HEK293 (cell line): ENCODE measurements around the gene LRRFIP1.

Experiments
- FEZF1 ChIP-seq: fragments of 450-650 bp; formaldehyde crosslinking; IDR thresholded peaks from 2 replicates; pipeline ENCODE4 v1.5.1; 2016; ENCODE audit warnings: missing biosample characterization, missing genetic modification characterization
- HOXC10 ChIP-seq: sonication (generic); formaldehyde crosslinking; IDR thresholded peaks from 2 replicates; pipeline ENCODE4 v1.8.1; 2023; ENCODE audit warnings: mild to moderate bottlenecking, missing genetic modification reagents
- HOXD13 ChIP-seq: sonication (generic); formaldehyde crosslinking; IDR thresholded peaks from 2 replicates; pipeline ENCODE4 v1.8.0; 2022; ENCODE audit warnings: missing genetic modification reagents, borderline replicate concordance
- IKZF3 ChIP-seq: fragments of 450-650 bp; IDR thresholded peaks from 2 replicates; pipeline ENCODE4 v1.5.0; 2018; ENCODE audit warnings: missing biosample characterization, mild to moderate bottlenecking, missing genetic modification characterization, moderate library complexity
- KLF1 ChIP-seq: fragments of 450-650 bp; formaldehyde crosslinking; IDR thresholded peaks from 2 replicates; pipeline ENCODE4 v1.5.1; 2016; ENCODE audit warnings: missing biosample characterization, missing genetic modification characterization
- KLF17 ChIP-seq: fragments of 450-650 bp; formaldehyde crosslinking; IDR thresholded peaks from 2 replicates; pipeline ENCODE4 v1.5.1; 2016; ENCODE audit warnings: missing biosample characterization, missing genetic modification characterization
- KLF9 ChIP-seq: fragments of 450-650 bp; formaldehyde crosslinking; IDR thresholded peaks from 2 replicates; pipeline ENCODE4 v1.5.1; 2016; ENCODE audit warnings: missing biosample characterization, missing genetic modification characterization, low read depth
- OSR2 ChIP-seq: fragments of 450-650 bp; formaldehyde crosslinking; IDR thresholded peaks from 2 replicates; pipeline ENCODE4 v1.5.1; 2016; ENCODE audit warnings: missing biosample characterization, missing genetic modification characterization
- PRDM6 ChIP-seq: fragments of 450-650 bp; formaldehyde crosslinking; IDR thresholded peaks from 2 replicates; pipeline ENCODE4 v1.5.1; 2017; ENCODE audit warnings: missing biosample characterization, missing genetic modification characterization
- SALL2 ChIP-seq: fragments of 450-650 bp; formaldehyde crosslinking; IDR thresholded peaks from 2 replicates; pipeline ENCODE4 v1.5.0; 2017; ENCODE audit warnings: missing biosample characterization, mild to moderate bottlenecking, missing genetic modification characterization, borderline replicate concordance
- SP7 ChIP-seq: fragments of 450-650 bp; formaldehyde crosslinking; IDR thresholded peaks from 2 replicates; pipeline ENCODE4 v1.5.1; 2016; ENCODE audit warnings: missing biosample characterization, missing genetic modification characterization
- TRIM28 ChIP-seq: IDR thresholded peaks from 2 replicates; pipeline ENCODE4 v1.6.1; 2011; ENCODE audit warnings: low read length, control low read depth, borderline replicate concordance
- YY2 ChIP-seq: fragments of 450-650 bp; formaldehyde crosslinking; IDR thresholded peaks from 2 replicates; pipeline ENCODE4 v1.5.1; 2016; ENCODE audit warnings: missing biosample characterization, missing genetic modification characterization
- ZBTB26 ChIP-seq: fragments of 450-650 bp; formaldehyde crosslinking; optimal IDR thresholded peaks from 2 replicates; pipeline ENCODE3; 2016; ENCODE audit warnings: missing biosample characterization, mild to moderate bottlenecking, missing genetic modification characterization
- ZBTB49 ChIP-seq: fragments of 450-650 bp; formaldehyde crosslinking; IDR thresholded peaks from 2 replicates; pipeline ENCODE4 v1.5.1; 2016; ENCODE audit warnings: missing biosample characterization, missing genetic modification characterization, low read depth
- ZFP41 ChIP-seq: fragments of 450-650 bp; formaldehyde crosslinking; IDR thresholded peaks from 2 replicates; pipeline ENCODE4 v1.5.1; 2016; ENCODE audit warnings: missing biosample characterization, missing genetic modification characterization, borderline replicate concordance
- ZIC2 ChIP-seq: fragments of 450-650 bp; formaldehyde crosslinking; IDR thresholded peaks from 2 replicates; pipeline ENCODE4 v1.5.1; 2016; ENCODE audit warnings: missing biosample characterization, missing genetic modification characterization
- ZNF112 ChIP-seq: fragments of 450-650 bp; formaldehyde crosslinking; IDR thresholded peaks from 2 replicates; pipeline ENCODE4 v1.5.0; 2017; ENCODE audit warnings: missing biosample characterization, missing genetic modification characterization
- ZNF114 ChIP-seq: fragments of 450-650 bp; formaldehyde crosslinking; IDR thresholded peaks from 2 replicates; pipeline ENCODE4 v1.5.0; 2017; ENCODE audit warnings: missing biosample characterization, missing genetic modification characterization
- ZNF121 ChIP-seq: fragments of 450-650 bp; formaldehyde crosslinking; IDR thresholded peaks from 2 replicates; pipeline ENCODE4 v1.5.1; 2016; ENCODE audit warnings: missing biosample characterization, missing genetic modification characterization
- ZNF211 ChIP-seq: fragments of 450-650 bp; formaldehyde crosslinking; IDR thresholded peaks from 2 replicates; pipeline ENCODE4 v1.5.1; 2016; ENCODE audit warnings: low read depth, missing biosample characterization, missing genetic modification characterization
- ZNF239 ChIP-seq: fragments of 450-650 bp; formaldehyde crosslinking; IDR thresholded peaks from 2 replicates; pipeline ENCODE4 v1.5.1; 2016; ENCODE audit warnings: missing biosample characterization, missing genetic modification characterization
- ZNF24 ChIP-seq: fragments of 450-650 bp; formaldehyde crosslinking; IDR thresholded peaks from 2 replicates; pipeline ENCODE4 v1.5.1; 2016; ENCODE audit warnings: missing biosample characterization, missing genetic modification characterization
- ZNF354C ChIP-seq: fragments of 450-650 bp; formaldehyde crosslinking; IDR thresholded peaks from 2 replicates; pipeline ENCODE4 v1.5.1; 2016; ENCODE audit warnings: missing biosample characterization, missing genetic modification characterization, low read depth, borderline replicate concordance
- ZNF423 ChIP-seq: fragments of 450-650 bp; formaldehyde crosslinking; IDR thresholded peaks from 2 replicates; pipeline ENCODE4 v1.5.1; 2016; ENCODE audit warnings: missing biosample characterization, missing genetic modification characterization
- ZNF501 ChIP-seq: fragments of 450-650 bp; formaldehyde crosslinking; IDR thresholded peaks from 2 replicates; pipeline ENCODE4 v1.5.1; 2016; ENCODE audit warnings: missing biosample characterization, missing genetic modification characterization
- ZNF529 ChIP-seq: fragments of 450-650 bp; formaldehyde crosslinking; IDR thresholded peaks from 2 replicates; pipeline ENCODE4 v1.5.1; 2017; ENCODE audit warnings: missing genetic modification characterization, missing biosample characterization; ENCODE audit not compliant: insufficient replicate concordance
- ZNF558 ChIP-seq: fragments of 450-650 bp; formaldehyde crosslinking; IDR thresholded peaks from 2 replicates; pipeline ENCODE4 v1.5.1; 2016; ENCODE audit warnings: missing biosample characterization, missing genetic modification characterization
- ZNF571 ChIP-seq: fragments of 450-650 bp; formaldehyde crosslinking; IDR thresholded peaks from 2 replicates; pipeline ENCODE4 v1.5.0; 2017; ENCODE audit warnings: missing biosample characterization, missing genetic modification characterization
- ZNF600 ChIP-seq: fragments of 450-650 bp; formaldehyde crosslinking; IDR thresholded peaks from 2 replicates; pipeline ENCODE4 v1.5.1; 2016; ENCODE audit warnings: missing biosample characterization, missing genetic modification characterization
- ZNF629 ChIP-seq: fragments of 450-650 bp; formaldehyde crosslinking; IDR thresholded peaks from 2 replicates; pipeline ENCODE4 v1.5.1; 2017; ENCODE audit warnings: missing biosample characterization, missing genetic modification characterization
- ZNF747 ChIP-seq: fragments of 450-650 bp; formaldehyde crosslinking; IDR thresholded peaks from 2 replicates; pipeline ENCODE4 v1.5.1; 2016; ENCODE audit warnings: missing biosample characterization, missing genetic modification characterization
- ZNF785 ChIP-seq: fragments of 450-650 bp; formaldehyde crosslinking; IDR thresholded peaks from 2 replicates; pipeline ENCODE4 v1.5.1; 2016; ENCODE audit warnings: missing biosample characterization, missing genetic modification characterization
- ZNF837 ChIP-seq: fragments of 450-650 bp; formaldehyde crosslinking; IDR thresholded peaks from 2 replicates; pipeline ENCODE4 v1.5.1; 2016; ENCODE audit warnings: missing biosample characterization, missing genetic modification characterization
- ZSCAN16 ChIP-seq: fragments of 450-650 bp; formaldehyde crosslinking; IDR thresholded peaks from 2 replicates; pipeline ENCODE4 v1.5.1; 2016; ENCODE audit warnings: missing biosample characterization, missing genetic modification characterization

The LRRFIP1 gene

GRCh38 chr2:237691029-237691907 is 63.9 kb downstream of the LRRFIP1 start (continued):
- TF ChIP-seq ZFP41 (no peak), KLF17 (tag by site-specific recombination) (no peak), ZNF24 (no peak), ZBTB26 (tag by site-specific recombination) (peak; percentile 73), SP7 (tag by site-specific recombination) (peak; percentile 35; the same call in 1 of the 2 replicates), ZNF239 (tag by site-specific recombination) (no peak), FEZF1 (tag by site-specific recombination) (no peak), TRIM28 (no peak), ZNF501 (tag by site-specific recombination) (0 out of 2 replicates have a peak, but pooled peaks have one; percentile 52), ZNF571 (tag by site-specific recombination) (no peak), ZNF423 (tag by site-specific recombination) (0 out of 2 replicates have a peak, but pooled peaks have one; percentile 35), ZNF785 (tag by site-specific recombination) (no peak), ZSCAN16 (tag by site-specific recombination) (no peak), KLF1 (tag by site-specific recombination) (no peak), ZBTB49 (tag by site-specific recombination) (no peak), KLF9 (peak; percentile 63; the same call in 1 of the 2 replicates), ZNF354C (no peak), OSR2 (tag by site-specific recombination) (no peak), ZNF114 (tag by site-specific recombination) (no peak), IKZF3 (tag by site-specific recombination) (peak; percentile 52; the same call in 1 of the 2 replicates), ZNF837 (tag by site-specific recombination) (no peak), ZNF121 (no peak), HOXD13 (CRISPR knock-in tag) (no peak), PRDM6 (tag by site-specific recombination) (no peak), ZNF747 (no peak), HOXC10 (no peak), ZNF600 (tag by site-specific recombination) (0 out of 2 replicates have a peak, but pooled peaks have one; percentile 44), ZNF629 (tag by site-specific recombination) (no peak), ZNF112 (no peak), YY2 (tag by site-specific recombination) (no peak), ZIC2 (tag by site-specific recombination) (peak; percentile 77), ZNF211 (no peak), SALL2 (tag by site-specific recombination) (no peak), ZNF529 (tag by site-specific recombination) (no peak), ZNF558 (no peak)
